Activated naive CD4-positive, alpha-beta T cell treated with anti-CD3 and anti-CD28 coated beads, Interleukin-2, amount 50 U/mL, for 24 hours (primary cell): ENCODE results near the gene ATPAF1.
A peak's percentile ranks its signal among the peaks of the same experiment; 100 is the strongest.

Source experiments
- H3K27ac Mint-ChIP-seq: one replicate; pipeline ENCODE4 v1.8.0; 2021; ENCODE audit warnings: mild to moderate bottlenecking, mixed read lengths
- H3K27me3 Mint-ChIP-seq: one replicate; pipeline ENCODE4 v1.8.0; 2021; ENCODE audit warnings: mixed read lengths
- H3K36me3 Mint-ChIP-seq: one replicate; pipeline ENCODE4 v1.8.0; 2021; ENCODE audit warnings: mixed read lengths
- H3K4me1 Mint-ChIP-seq: one replicate; pipeline ENCODE4 v1.8.0; 2021; ENCODE audit warnings: mixed read lengths
- H3K4me3 Mint-ChIP-seq: one replicate; pipeline ENCODE4 v1.8.0; 2021; ENCODE audit warnings: mild to moderate bottlenecking, mixed read lengths
- H3K9me3 Mint-ChIP-seq: one replicate; pipeline ENCODE4 v1.8.0; 2021; ENCODE audit warnings: mixed read lengths

ATPAF1 gene

DNA sequence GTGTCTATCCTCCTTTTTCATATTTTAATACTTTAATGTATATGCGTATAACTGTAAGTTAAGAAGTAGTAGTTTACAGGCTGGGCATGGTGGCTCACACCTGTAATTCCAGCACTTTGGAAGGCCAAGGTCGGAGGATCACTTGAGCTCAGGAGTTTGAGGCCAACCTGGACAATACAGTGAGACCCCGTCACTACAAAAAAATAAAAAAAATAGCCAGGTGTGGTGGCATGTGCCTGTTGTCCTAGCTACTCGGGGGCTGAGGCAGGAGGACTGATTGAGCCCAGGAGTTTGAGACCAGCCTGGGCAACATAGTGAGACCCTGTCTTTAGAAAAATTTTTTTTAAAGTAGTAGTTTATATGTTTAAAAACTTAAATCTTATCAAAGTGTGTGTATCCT is 22.3 kb downstream of the ATPAF1 start:
- Mint-ChIP-seq H3K27ac (no peak overlapping the region), H3K4me3 (no peak overlapping the region), H3K36me3 (peaks cover 29% of the 10 kb centered on the region), H3K9me3 (no peaks in the 10 kb centered on the region), H3K4me1 (no peaks in the 10 kb centered on the region), H3K27me3 (no peaks in the 10 kb centered on the region)

DNA sequence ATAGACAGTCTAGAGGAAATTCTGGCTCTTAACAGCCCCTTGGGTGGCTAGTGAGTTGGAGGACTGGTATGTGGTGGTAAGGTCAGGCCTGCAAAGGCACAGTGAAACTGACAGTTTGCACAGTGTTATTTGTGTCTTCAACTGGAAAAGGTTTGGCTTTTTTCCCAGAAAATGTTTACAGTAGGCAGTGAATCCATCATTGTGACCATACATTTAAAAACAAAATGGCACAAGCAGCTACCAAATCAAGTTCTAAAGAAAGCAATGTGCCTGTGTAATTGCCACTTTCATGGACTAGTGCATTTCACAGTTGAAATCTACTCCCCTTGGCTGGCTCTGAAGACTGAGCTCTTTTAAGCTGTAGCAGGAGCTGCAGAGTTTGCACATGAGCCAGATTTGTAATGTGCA is 24.8 kb downstream of the ATPAF1 start:
- Mint-ChIP-seq H3K36me3 (peaks cover 25% of the 10 kb centered on the region), H3K27ac (no peak overlapping the region), H3K27me3 (no peaks in the 10 kb centered on the region), H3K4me1 (no peaks in the 10 kb centered on the region), H3K9me3 (no peaks in the 10 kb centered on the region), H3K4me3 (no peak overlapping the region)

DNA sequence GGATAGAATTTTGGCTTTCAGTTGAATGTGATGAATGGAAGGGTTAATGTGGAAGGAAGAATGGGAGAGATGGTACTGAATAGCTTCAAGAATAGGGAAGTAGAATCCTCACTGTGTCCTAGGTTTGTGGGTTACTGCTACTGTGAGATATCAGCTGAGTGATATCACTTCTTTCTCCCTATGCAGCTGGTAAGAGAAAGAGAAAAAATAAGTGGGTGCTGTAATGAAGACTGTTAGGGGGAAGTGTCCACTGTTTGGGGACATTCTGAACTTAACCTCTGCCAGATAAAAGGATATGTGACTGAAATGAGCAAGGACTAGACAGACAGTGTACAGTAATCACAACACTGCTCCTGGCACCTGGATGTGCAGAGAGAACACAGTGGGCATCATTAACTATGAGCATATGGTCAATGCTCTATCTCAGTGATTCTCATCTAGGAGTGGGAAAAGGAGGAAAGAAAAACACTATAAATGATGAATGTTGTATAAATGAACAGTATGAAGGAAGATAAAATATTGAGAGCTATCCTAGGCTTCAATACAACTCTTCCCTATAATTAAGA is 26.0 kb downstream of the ATPAF1 start:
- Mint-ChIP-seq H3K27me3 (no peaks in the 10 kb centered on the region), H3K4me1 (no peaks in the 10 kb centered on the region), H3K27ac (no peak overlapping the region), H3K4me3 (no peak overlapping the region), H3K9me3 (no peaks in the 10 kb centered on the region), H3K36me3 (peaks cover 21% of the 10 kb centered on the region)

DNA sequence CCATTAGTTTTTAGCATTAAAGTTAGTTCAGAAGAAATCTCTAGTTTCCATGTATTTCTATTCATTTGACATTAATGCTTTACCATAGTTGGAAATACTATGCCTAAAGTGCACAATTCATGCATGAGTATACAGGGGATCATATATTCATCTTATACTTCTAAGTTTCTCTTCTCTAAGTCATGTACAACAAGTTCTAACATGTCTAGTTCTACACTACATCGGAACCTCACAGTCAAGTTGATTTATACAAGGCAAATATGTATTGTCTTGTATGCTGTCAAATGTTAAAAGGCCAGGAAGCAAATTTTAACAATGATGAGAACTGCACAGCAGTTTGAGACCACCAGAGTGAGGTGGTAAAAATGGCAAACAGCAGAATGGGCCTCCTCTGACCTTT is 28.6 kb downstream of the ATPAF1 start:
- H3K27me3 Mint-ChIP-seq = no peaks in the 10 kb centered on the region
- H3K4me1 Mint-ChIP-seq = no peaks in the 10 kb centered on the region
- H3K4me3 Mint-ChIP-seq = no peak overlapping the region
- no peaks in the 10 kb centered on the region for H3K9me3 Mint-ChIP-seq
- H3K27ac Mint-ChIP-seq = no peak overlapping the region
- peaks cover 18% of the 10 kb centered on the region for H3K36me3 Mint-ChIP-seq

DNA sequence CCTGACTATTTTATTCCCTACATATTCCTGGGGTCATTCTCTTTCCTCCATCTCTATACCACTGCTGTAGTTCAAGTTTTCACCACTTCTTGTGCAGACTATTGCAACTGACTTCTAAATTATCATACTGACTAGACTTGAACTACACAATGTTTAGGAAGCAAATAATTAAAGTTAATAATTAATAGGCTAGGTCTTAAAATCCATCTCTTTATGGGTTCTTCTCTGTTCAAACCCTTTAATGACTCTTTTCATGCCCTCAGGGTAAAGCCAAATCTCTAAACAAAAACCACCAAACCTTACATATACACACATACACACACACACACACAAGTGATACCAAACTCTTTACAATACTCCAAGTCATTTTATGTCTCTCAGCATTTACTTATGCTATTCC is 29.2 kb downstream of the ATPAF1 start:
- H3K27ac Mint-ChIP-seq = no peak overlapping the region
- H3K9me3 Mint-ChIP-seq = no peaks in the 10 kb centered on the region
- no peak overlapping the region for H3K4me3 Mint-ChIP-seq
- H3K4me1 Mint-ChIP-seq = no peaks in the 10 kb centered on the region
- peaks cover 18% of the 10 kb centered on the region for H3K36me3 Mint-ChIP-seq
- H3K27me3 Mint-ChIP-seq = no peaks in the 10 kb centered on the region

DNA sequence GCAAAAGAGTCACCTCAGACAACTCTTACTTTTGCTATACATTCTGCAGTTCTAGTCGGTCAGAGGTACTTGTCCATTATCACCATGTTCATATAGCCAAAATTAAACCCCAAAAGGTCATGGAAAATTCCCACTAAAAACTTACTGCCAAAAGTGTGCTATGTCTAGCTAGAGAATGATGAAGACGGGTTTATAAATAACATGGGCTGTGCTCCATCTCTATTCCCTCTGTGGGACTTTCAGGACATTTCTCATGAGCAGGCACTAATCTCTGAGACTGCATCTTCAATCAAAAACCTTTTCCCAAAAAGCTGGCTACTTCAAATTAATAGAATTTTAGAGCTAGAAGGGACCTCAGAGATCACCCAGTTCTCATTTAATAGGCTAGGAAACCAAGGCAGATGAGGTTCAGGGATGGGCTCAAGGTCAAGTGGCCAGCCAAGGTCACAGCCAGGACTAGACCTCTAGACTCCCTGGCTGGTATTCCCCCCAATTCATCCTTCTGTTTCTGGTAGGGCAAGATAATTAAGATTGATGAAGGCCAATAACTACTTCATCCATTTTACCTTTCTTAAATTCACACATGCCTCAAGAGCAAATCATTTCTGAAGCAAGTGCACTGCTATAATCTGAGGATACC is 30.6 kb downstream of the ATPAF1 start:
- H3K27ac Mint-ChIP-seq = no peak overlapping the region
- H3K4me1 Mint-ChIP-seq = no peaks in the 10 kb centered on the region
- H3K4me3 Mint-ChIP-seq = no peak overlapping the region
- H3K9me3 Mint-ChIP-seq = no peaks in the 10 kb centered on the region
- no peaks in the 10 kb centered on the region for H3K27me3 Mint-ChIP-seq
- peaks cover 17% of the 10 kb centered on the region for H3K36me3 Mint-ChIP-seq

DNA sequence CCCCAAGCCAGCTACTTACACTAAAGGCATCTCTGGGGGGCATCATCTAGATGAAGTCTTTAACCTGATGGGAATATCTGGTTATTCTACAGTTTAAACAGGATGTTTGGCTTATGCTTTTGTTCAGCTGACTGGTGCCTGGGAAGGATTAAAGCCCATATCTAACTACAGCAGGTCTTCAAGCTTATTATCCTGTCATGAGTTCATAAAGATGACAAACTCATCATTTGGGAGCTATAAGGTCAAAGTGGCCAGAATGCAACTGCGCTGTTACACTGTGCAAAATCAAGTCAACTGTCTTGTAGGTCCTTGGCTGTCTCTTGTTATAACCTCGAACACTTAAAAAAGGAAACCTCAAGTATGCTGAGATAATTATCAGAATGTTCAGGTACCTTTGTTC is 33.0 kb downstream of the ATPAF1 start:
- Mint-ChIP-seq H3K4me1 (no peaks in the 10 kb centered on the region), H3K36me3 (peaks cover 9% of the 10 kb centered on the region), H3K27ac (no peak overlapping the region), H3K9me3 (no peaks in the 10 kb centered on the region), H3K27me3 (no peaks in the 10 kb centered on the region), H3K4me3 (no peak overlapping the region)

DNA sequence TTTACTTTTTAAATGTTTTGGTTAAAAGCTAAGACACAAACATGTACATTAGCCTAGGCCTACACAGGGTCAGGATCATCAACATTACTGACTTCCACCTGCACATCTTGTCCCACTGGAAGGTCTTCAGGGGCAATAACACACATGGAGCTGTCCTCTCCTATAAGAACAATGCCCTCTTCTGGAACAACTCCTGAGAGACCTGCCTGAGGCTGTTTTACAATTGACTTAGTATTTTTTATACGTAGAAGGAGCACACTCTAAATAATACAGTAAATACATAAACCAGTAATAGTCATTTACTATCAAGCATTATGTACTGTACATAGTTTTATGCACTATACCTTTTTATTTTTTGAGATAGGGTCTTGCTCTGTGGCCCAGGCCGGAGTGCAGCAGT is 37.4 kb downstream of the ATPAF1 start:
- no peaks in the 10 kb centered on the region for H3K9me3 Mint-ChIP-seq
- no peaks in the 10 kb centered on the region for H3K4me1 Mint-ChIP-seq

DNA sequence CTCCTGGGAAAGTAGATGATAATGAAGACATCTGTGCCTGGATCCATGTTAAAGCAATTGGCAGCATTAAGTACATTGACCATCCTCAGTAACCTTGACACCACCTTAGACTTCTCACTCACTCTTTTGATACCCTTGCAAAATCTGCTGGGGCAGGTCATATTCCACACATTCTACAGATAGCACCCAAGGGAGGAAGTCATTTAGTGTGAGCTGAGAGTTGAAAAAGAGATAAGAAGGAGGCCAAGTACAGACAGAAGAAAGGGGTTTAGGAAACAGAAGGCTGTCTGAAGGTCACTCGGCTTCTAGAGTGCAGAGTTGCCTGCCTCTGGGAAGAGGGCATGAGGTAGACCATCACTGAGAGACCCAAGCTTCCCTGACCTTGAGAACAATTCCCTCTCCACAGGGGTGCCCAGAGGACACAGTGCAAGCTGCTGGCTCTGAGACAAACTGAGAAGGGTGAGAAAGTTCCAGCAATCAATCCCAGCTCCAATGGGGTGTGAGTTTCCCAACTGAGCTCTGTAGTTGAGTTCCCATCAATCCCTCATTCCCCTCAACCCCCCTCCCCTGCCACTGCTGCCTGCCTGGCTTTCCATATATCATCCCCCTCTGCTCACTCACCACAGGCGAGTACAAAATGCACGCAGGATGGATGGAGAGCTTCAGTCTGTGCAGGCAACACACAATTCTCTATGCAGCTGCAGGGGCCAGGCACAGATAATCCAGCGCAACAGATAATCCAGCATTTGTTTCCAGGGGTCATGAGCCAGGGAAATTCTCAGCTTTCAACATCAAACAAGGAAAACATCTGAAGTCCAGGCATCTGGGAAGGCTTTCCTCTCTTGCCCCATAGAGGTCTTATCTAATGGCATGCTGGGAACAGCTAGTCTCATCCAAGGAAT is 44.2 kb downstream of the ATPAF1 start:
- Mint-ChIP-seq H3K36me3 (no peaks in the 10 kb centered on the region), H3K9me3 (no peaks in the 10 kb centered on the region), H3K4me1 (no peaks in the 10 kb centered on the region), H3K27me3 (no peaks in the 10 kb centered on the region), H3K4me3 (no peak overlapping the region), H3K27ac (no peak overlapping the region)

More for the DNA sequence above, 37.4 kb downstream of the ATPAF1 start:
- Mint-ChIP-seq H3K4me3 (no peak overlapping the region), H3K36me3 (peaks cover 3% of the 10 kb centered on the region), H3K27ac (no peak overlapping the region), H3K27me3 (no peaks in the 10 kb centered on the region)

DNA sequence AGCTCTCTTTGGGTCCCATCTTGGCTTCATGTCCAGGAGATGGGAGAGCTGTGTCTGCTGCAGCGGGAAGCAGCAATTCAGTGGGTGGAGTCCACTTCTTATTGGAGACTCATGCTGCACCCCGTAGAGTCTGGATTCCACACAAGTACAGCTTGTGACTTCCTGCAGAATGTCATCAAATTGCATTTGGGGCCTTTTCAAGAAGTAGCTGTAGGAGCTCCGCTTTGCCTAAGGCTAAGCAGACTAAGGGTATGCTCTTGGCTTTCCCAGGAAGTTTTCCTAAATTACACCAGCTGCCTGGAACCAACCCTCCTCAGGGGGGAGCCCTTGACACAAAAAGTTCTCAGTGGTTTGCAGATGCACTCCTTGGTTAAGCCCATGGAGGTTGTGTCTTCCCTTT is 45.8 kb downstream of the ATPAF1 start:
- H3K27ac Mint-ChIP-seq = no peak overlapping the region
- H3K4me3 Mint-ChIP-seq = no peak overlapping the region
- H3K9me3 Mint-ChIP-seq = no peaks in the 10 kb centered on the region
- H3K4me1 Mint-ChIP-seq = peaks cover 4% of the 10 kb centered on the region
- no peaks in the 10 kb centered on the region for H3K36me3 Mint-ChIP-seq
- no peaks in the 10 kb centered on the region for H3K27me3 Mint-ChIP-seq

DNA sequence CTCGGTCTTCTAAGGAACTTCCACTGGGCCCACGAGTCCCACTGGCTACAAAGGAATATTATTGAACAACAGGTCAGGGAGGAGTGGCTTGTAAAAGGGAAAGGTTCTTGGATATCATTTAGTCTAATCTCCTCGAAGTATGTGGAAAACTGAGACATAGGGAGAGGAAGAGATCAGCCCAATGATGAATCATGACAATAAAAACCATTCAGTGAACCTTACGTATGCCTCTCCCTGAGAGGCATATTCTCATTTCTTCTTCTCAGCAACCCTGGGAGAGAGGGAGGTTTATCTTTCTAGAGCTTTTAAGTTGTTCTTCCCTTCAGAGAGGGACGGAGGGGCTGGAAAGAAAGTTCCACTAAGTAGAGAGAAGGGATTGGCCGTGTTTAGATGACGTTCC is 46.2 kb downstream of the ATPAF1 start:
- no peak overlapping the region for H3K4me3 Mint-ChIP-seq
- no peaks in the 10 kb centered on the region for H3K27me3 Mint-ChIP-seq
- peaks cover 8% of the 10 kb centered on the region for H3K4me1 Mint-ChIP-seq
- no peaks in the 10 kb centered on the region for H3K9me3 Mint-ChIP-seq
- no peak overlapping the region for H3K27ac Mint-ChIP-seq
- H3K36me3 Mint-ChIP-seq = no peaks in the 10 kb centered on the region

DNA sequence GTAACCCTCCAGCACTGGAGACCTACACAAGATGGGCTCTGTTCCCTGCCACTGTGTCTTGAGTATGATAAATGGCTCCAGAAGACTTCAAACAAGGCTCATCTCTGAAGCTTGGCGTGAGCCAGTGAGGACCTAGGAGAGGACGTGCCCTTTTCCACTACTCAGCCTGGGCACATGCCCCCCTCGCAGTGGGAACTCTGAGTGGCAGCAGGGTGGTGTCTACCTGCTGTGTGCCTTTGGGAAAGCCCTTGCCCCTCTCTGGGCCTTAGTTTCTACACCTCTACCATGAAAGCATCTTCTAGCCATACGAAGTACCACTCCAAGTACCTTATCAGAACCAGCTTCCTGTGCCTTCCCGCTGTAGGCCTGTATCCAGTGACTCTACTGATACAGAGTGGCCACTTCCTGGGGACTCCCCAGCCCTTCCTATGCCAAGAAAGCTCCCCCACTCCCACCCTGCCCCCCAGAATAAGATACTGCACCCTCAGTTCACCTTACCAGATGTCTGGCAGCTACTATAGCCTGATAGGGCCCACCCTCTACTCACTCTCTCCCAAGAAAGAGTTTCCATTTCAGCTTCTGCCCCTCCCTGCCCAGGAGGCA is 48.4 kb downstream of the ATPAF1 start:
- H3K4me3 Mint-ChIP-seq = no peak overlapping the region
- no peaks in the 10 kb centered on the region for H3K36me3 Mint-ChIP-seq
- H3K27me3 Mint-ChIP-seq = no peaks in the 10 kb centered on the region
- no peaks in the 10 kb centered on the region for H3K9me3 Mint-ChIP-seq
- H3K27ac Mint-ChIP-seq = no peak overlapping the region
- H3K4me1 Mint-ChIP-seq = peaks cover 24% of the 10 kb centered on the region

DNA sequence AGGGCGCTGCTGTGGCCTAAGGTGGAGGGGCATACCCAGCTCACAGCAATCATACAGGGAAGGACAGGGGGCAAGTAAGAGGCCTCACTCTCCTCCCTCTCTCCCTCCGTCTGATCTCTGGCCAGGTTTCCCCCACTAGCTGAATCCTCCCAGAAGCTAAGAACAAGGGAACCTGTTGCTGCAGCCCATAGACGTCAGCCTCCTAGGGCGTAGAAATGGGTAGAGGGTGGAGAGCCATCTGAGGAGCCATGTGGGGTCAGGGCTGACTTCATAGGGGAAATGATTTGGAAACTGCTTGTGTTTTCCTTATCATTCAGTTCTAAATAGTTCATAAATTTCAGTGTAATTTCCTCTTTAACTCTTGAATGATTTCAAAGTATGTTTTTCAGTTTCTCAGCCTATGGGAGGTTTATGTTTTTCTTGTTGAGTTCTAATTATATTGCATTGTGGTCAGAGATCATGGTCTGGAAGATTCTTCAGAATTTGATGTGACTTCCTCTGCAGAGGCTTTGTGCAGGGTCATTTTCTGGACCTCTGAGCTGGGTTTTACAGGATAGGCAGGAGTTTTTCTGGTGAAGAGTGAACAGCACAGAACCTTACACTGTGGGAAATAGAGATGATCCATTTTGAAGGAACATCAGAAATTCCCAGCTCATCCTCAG is 49.3 kb downstream of the ATPAF1 start:
- H3K27ac Mint-ChIP-seq = no peak overlapping the region
- H3K4me1 Mint-ChIP-seq = peaks cover 33% of the 10 kb centered on the region
- H3K27me3 Mint-ChIP-seq = no peaks in the 10 kb centered on the region
- no peaks in the 10 kb centered on the region for H3K36me3 Mint-ChIP-seq
- H3K4me3 Mint-ChIP-seq = peak overlapping the region; percentile 30
- H3K9me3 Mint-ChIP-seq = no peaks in the 10 kb centered on the region

DNA sequence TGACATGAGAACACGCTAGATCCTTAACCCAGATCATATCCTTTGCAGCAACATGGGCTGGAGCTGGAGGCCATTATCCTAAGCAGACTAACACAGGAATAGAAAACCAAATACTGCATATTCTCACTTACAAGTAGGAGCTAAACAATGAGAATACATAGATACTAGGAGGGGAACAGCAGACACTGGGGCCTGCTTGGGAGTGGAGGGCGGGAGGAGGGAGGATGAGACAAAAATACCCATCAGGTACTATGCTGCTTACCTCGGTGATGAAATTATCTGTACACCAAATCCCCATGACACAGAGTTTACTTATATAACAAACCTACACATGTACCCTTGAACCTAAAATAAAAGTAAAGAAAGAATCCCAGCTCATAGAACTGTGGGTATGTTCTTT is 50.3 kb downstream of the ATPAF1 start:
- no peaks in the 10 kb centered on the region for H3K36me3 Mint-ChIP-seq
- H3K27me3 Mint-ChIP-seq = no peaks in the 10 kb centered on the region
- H3K27ac Mint-ChIP-seq = peak overlapping the region; percentile 76
- H3K4me3 Mint-ChIP-seq = peak overlapping the region; percentile 90
- H3K4me1 Mint-ChIP-seq = peaks cover 42% of the 10 kb centered on the region
- H3K9me3 Mint-ChIP-seq = no peaks in the 10 kb centered on the region

DNA sequence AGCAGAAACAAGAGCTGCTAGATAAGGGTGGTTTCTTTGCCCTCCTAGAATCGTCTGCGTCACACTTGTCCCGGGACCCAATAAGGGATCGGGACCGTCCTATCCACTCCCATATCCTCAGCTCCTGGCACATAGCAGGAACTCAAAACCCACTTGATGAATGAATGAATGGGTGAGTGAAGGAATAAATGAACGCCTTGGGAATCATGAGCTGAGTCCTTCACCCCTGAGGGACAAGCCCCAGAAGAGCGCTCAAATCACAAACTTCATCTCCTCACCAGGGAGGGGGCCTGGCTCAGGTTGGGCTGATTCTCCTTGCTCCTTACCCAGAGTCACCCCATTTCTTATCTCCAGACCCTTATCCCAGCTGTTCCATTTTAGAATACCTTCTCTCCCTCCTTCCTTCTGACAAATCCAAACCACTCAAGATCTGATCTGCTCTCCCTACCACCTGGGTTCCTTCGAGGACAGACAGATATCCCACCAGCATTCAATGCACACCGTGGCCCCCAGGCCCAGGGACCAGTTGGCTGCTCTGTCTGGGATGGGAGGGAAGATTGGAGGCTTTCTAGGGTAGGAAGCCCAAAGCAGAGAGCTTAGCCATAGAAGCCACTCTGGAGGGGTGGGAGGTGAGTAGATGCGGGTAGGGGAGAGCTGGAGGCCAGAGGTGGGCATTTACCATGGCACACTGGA is 50.9 kb downstream of the ATPAF1 start:
- H3K4me1 Mint-ChIP-seq = peaks cover 46% of the 10 kb centered on the region
- H3K9me3 Mint-ChIP-seq = no peaks in the 10 kb centered on the region
- no peaks in the 10 kb centered on the region for H3K36me3 Mint-ChIP-seq

More for the DNA sequence above, 50.9 kb downstream of the ATPAF1 start:
- no peaks in the 10 kb centered on the region for H3K27me3 Mint-ChIP-seq
- peak overlapping the region; percentile 90 for H3K4me3 Mint-ChIP-seq
- peak overlapping the region; percentile 89 for H3K27ac Mint-ChIP-seq
